Progenitor cell of endocrine pancreas (in vitro differentiated cells): ENCODE results near the gene RPS6KL1. TPM values are rescaled to one million over a fixed set of nuclear protein-coding genes. Genes with fewer than 3 reads are reported as not detected.
A peak's percentile ranks its signal among the peaks of the same experiment; 100 is the strongest.

Source experiments
- DNase-seq: peaks from one replicate; pipeline ENCODE4 v3.0.0; 2021; ENCODE audit warnings: low spot score; ENCODE audit not compliant: unreplicated experiment
- H3K27ac Mint-ChIP-seq: 2 replicates; pipeline ENCODE4 v1.8.0; 2021; ENCODE audit warnings: mild to moderate bottlenecking, moderate library complexity, mixed read lengths
- H3K27me3 Mint-ChIP-seq: 2 replicates; pipeline ENCODE4 v1.8.0; 2021; ENCODE audit warnings: mixed read lengths
- H3K36me3 Mint-ChIP-seq: 2 replicates; pipeline ENCODE4 v1.8.0; 2022; ENCODE audit warnings: mixed read lengths; ENCODE audit not compliant: insufficient read depth
- H3K4me1 Mint-ChIP-seq: 2 replicates; pipeline ENCODE4 v1.8.0; 2021; ENCODE audit warnings: low read depth, mixed read lengths
- H3K4me3 Mint-ChIP-seq: 2 replicates; pipeline ENCODE4 v1.8.0; 2021; ENCODE audit warnings: low read depth, mild to moderate bottlenecking, moderate library complexity, mixed read lengths
- H3K9me3 Mint-ChIP-seq: 2 replicates; pipeline ENCODE4 v1.8.0; 2021; ENCODE audit warnings: low read depth, mixed read lengths
- CTCF ChIP-seq: fragments of 200-600 bp; sonication (generic); IDR thresholded peaks from one replicate; pipeline ENCODE4 v1.5.0; 2021; ENCODE audit warnings: antibody characterized with exemption, mild to moderate bottlenecking; ENCODE audit not compliant: unreplicated experiment
- total RNA-seq: library from RNA; stranded (reverse); gene quantifications from 2 replicates; pipeline ENCODE4 v1.2.1, GENCODE V29; 2021

Gene RPS6KL1
- total RNA-seq, 1 donor from 2014 or later: 3.5 TPM

- no peak for TF ChIP-seq CTCF
- Mint-ChIP-seq H3K4me3 (no peak overlapping the region), H3K27me3 (peaks cover 70% of the 10 kb centered on the region), H3K27ac (no peak overlapping the region), H3K36me3 (no peaks in the 10 kb centered on the region), H3K9me3 (no peaks in the 10 kb centered on the region), H3K4me1 (peaks cover 1% of the 10 kb centered on the region)
- no peak for DNase-seq
Observed at GRCh38 chr14:74917178-74917543, 5.9 kb downstream of the RPS6KL1 start.

GRCh38 chr14:74915826-74916225 lies 7.2 kb downstream of the RPS6KL1 start:
- no peak for TF ChIP-seq CTCF
- peaks cover 64% of the 10 kb centered on the region for H3K27me3 Mint-ChIP-seq
- no peak overlapping the region for H3K4me3 Mint-ChIP-seq
- H3K36me3 Mint-ChIP-seq: no peaks in the 10 kb centered on the region
- no peaks in the 10 kb centered on the region for H3K9me3 Mint-ChIP-seq
- H3K4me1 Mint-ChIP-seq: peaks cover 3% of the 10 kb centered on the region
- no peak for DNase-seq
- no peak overlapping the region for H3K27ac Mint-ChIP-seq

GRCh38 chr14:74915426-74915825 lies 7.6 kb downstream of the RPS6KL1 start:
- Mint-ChIP-seq H3K27me3 (peaks cover 61% of the 10 kb centered on the region), H3K36me3 (no peaks in the 10 kb centered on the region), H3K4me1 (peaks cover 3% of the 10 kb centered on the region), H3K27ac (no peak overlapping the region), H3K9me3 (no peaks in the 10 kb centered on the region), H3K4me3 (no peak overlapping the region)
- TF ChIP-seq CTCF: no peak
- DNase-seq: no peak

- Mint-ChIP-seq H3K27me3 (peaks cover 50% of the 10 kb centered on the region), H3K9me3 (no peaks in the 10 kb centered on the region), H3K4me1 (peaks cover 3% of the 10 kb centered on the region)
Observed at GRCh38 chr14:74913986-74914573, 9.0 kb downstream of the RPS6KL1 start.

GRCh38 chr14:74913393-74913910 lies 9.6 kb downstream of the RPS6KL1 start:
- H3K27ac Mint-ChIP-seq: no peak overlapping the region
- H3K27me3 Mint-ChIP-seq: peaks cover 48% of the 10 kb centered on the region
- no peak for DNase-seq
- H3K9me3 Mint-ChIP-seq: no peaks in the 10 kb centered on the region
- H3K4me3 Mint-ChIP-seq: no peak overlapping the region
- peaks cover 3% of the 10 kb centered on the region for H3K4me1 Mint-ChIP-seq
- H3K36me3 Mint-ChIP-seq: no peaks in the 10 kb centered on the region
- TF ChIP-seq CTCF: no peak

More at GRCh38 chr14:74913986-74914573, 9.0 kb downstream of the RPS6KL1 start:
- DNase-seq: peak; percentile 40
- TF ChIP-seq CTCF: peak; percentile 68
- Mint-ChIP-seq H3K36me3 (no peaks in the 10 kb centered on the region), H3K27ac (no peak overlapping the region), H3K4me3 (no peak overlapping the region)
